Uterus (tissue), 4 donors: ENCODE data around the gene GPR50. TPM values are rescaled to one million over a fixed set of nuclear protein-coding genes. Genes with fewer than 3 reads are reported as not detected.
A peak's percentile ranks its signal among the peaks of the same experiment; 100 is the strongest.

Source experiments
- DNase-seq, 2 donors: peaks; one replicate each; pipeline ENCODE4 v3.0.0-alpha.2; 2019 to 2020
- H3K27ac ChIP-seq, 2 donors: fragments of 200-600 bp; sonication (generic); 1 replicate in 1 of 2; 2 replicates in 1 of 2; pipeline ENCODE4 v1.5.1; 2016 to 2018
- H3K27me3 ChIP-seq, 2 donors: fragments of 200-600 bp; sonication (generic); one replicate each; pipeline ENCODE4 v1.5.1; 2018 to 2019; ENCODE audit warnings: control low read depth in 1 of 2
- H3K36me3 ChIP-seq, 2 donors: fragments of 200-600 bp; sonication (generic); one replicate each; pipeline ENCODE4 v1.5.1; 2019; ENCODE audit warnings: control low read depth in 1 of 2
- H3K4me1 ChIP-seq, 2 donors: fragments of 200-600 bp; sonication (generic); one replicate each; pipeline ENCODE4 v1.5.1; 2018 to 2019; ENCODE audit warnings: control low read depth in 1 of 2
- H3K4me3 ChIP-seq, 2 donors: fragments of 200-600 bp; sonication (generic); 1 replicate in 1 of 2; 2 replicates in 1 of 2; pipeline ENCODE4 v1.5.1; 2018 to 2019; ENCODE audit warnings: mild to moderate bottlenecking in 1 of 2
- H3K9me3 ChIP-seq, 2 donors: fragments of 200-600 bp; sonication (generic); one replicate each; pipeline ENCODE4 v1.5.1; 2019; ENCODE audit warnings: control low read depth in 1 of 2
- CTCF ChIP-seq, 4 experiments: fragments of 200-600 bp in 2 of 4; fragments of 450-650 bp in 2 of 4; sonication (generic) in 2 of 4; IDR thresholded peaks; one replicate each; pipeline ENCODE4 v1.5.1; 2016 to 2019; ENCODE audit warnings: antibody characterized with exemption in 4 of 4, mild to moderate bottlenecking in 2 of 4, moderate library complexity in 1 of 4
- POLR2A ChIP-seq, 2 donors: fragments of 450-650 bp; IDR thresholded peaks; one replicate each; pipeline ENCODE4 v1.6.1; 2016; ENCODE audit warnings: antibody characterized with exemption in 2 of 2, mild to moderate bottlenecking in 1 of 2, moderate library complexity in 1 of 2
- intact Hi-C: fragments of 100-400 bp; cut with DNase I; formaldehyde crosslinking; loops from one replicate; pipeline ENCODE4 v1.15.1; 2023; ENCODE audit warnings: low total_unique reads
- total RNA-seq, 4 donors: library from RNA; depleted of rRNA in 3 of 4; stranded (reverse); fragments of >200 nt in 3 of 4; gene quantifications; one replicate each; pipeline versions ENCODE4 v1.1.0 to v1.2.4, GENCODE V29; 2014 to 2023
- donor health status: DM: yes; HTN: yes; CAD: no.

GPR50 gene
- under 1 TPM in 1 of 4 donors, not detected in 3; 0.82 TPM for total RNA-seq

- Histone ChIP-seq H3K4me3 (no peak within 1 kb of the TSS), H3K27me3 (peaks cover 5 to 6% of the 10 kb centered on the region in 2 donors), H3K9me3 (peaks cover 0 to 5% of the 10 kb centered on the region in 2 donors), H3K27ac (no peak within 1 kb of the TSS), H3K4me1 (no peaks in the 10 kb centered on the region), H3K36me3 (no peaks in the 10 kb centered on the region)
- no peak for DNase-seq
- TF ChIP-seq CTCF (IDR thresholded peaks at IDR 0.05) (no peak), POLR2A (IDR thresholded peaks at IDR 0.05) (no peak)
- intact Hi-C loops, result no loop called here
Measured at GRCh38 chrX:151176231-151176750, at the start of gene GPR50. Gene GPR50 (plus strand): TSS chrX:151176584. CDS start chrX:151176722, 138 bp downstream.

- Histone ChIP-seq H3K4me1 (no peaks in the 10 kb centered on the region), H3K27ac (no peak overlapping the region), H3K36me3 (no peaks in the 10 kb centered on the region), H3K9me3 (no peaks in the 10 kb centered on the region), H3K27me3 (no peaks in the 10 kb centered on the region), H3K4me3 (no peak overlapping the region)
- intact Hi-C loops, result no loop called here
- no peak for TF ChIP-seq POLR2A (IDR thresholded peaks at IDR 0.05)
- TF ChIP-seq CTCF (IDR thresholded peaks at IDR 0.05), result no peak
- DNase-seq, result no peak
Measured at GRCh38 chrX:151132531-151132930, 43.9 kb upstream of the GPR50 start.

- Histone ChIP-seq H3K4me3 (no peak overlapping the region), H3K36me3 (no peaks in the 10 kb centered on the region), H3K27ac (no peak overlapping the region), H3K27me3 (no peaks in the 10 kb centered on the region), H3K9me3 (no peaks in the 10 kb centered on the region), H3K4me1 (no peaks in the 10 kb centered on the region)
- TF ChIP-seq CTCF (IDR thresholded peaks at IDR 0.05), result peak; percentile 48 to 59 (median 56)
- TF ChIP-seq POLR2A (IDR thresholded peaks at IDR 0.05), result no peak
- intact Hi-C loops, result no loop called here
- DNase-seq, result no peak
Measured at GRCh38 chrX:151151665-151152267, 24.6 kb upstream of the GPR50 start.

GRCh38 chrX:151153086-151153485, 23.3 kb upstream of the GPR50 start:
- H3K4me3 ChIP-seq, result no peak overlapping the region
- intact Hi-C loops, result no loop called here
- H3K27me3 ChIP-seq, result no peaks in the 10 kb centered on the region
- no peaks in the 10 kb centered on the region for H3K36me3 ChIP-seq
- H3K4me1 ChIP-seq, result no peaks in the 10 kb centered on the region
- H3K27ac ChIP-seq, result no peak overlapping the region
- TF ChIP-seq CTCF (IDR thresholded peaks at IDR 0.05) (no peak), POLR2A (IDR thresholded peaks at IDR 0.05) (no peak)
- DNase-seq, result no peak
- H3K9me3 ChIP-seq, result no peaks in the 10 kb centered on the region

- intact Hi-C loops, result no loop called here
- Histone ChIP-seq H3K4me3 (no peak overlapping the region), H3K9me3 (no peaks in the 10 kb centered on the region), H3K27ac (no peak overlapping the region), H3K4me1 (no peaks in the 10 kb centered on the region), H3K27me3 (no peaks in the 10 kb centered on the region), H3K36me3 (no peaks in the 10 kb centered on the region)
- no peak for TF ChIP-seq POLR2A (IDR thresholded peaks at IDR 0.05)
- TF ChIP-seq CTCF (IDR thresholded peaks at IDR 0.05), result no peak
- DNase-seq, result no peak
Measured at GRCh38 chrX:151153667-151154066, 22.7 kb upstream of the GPR50 start.
